GM12878 (cell line): ENCODE measurements around the gene EHBP1. TPM values are rescaled to one million over a fixed set of nuclear protein-coding genes. Genes with fewer than 3 reads are reported as not detected.

Experiments used
- ATAC-seq: fragments of 200-7000 bp; cut with Tn5 transposase; 3 replicates; pipeline ENCODE4 v1.9.1; 2020; ENCODE audit warnings: mild to moderate bottlenecking, moderate library complexity
- BruUV-seq: library from RNA; stranded (reverse); fragments of 400-500 nt; replicated peaks from 2 replicates; lab custom pipeline; 2021; lab: Mats Ljungman, UMichigan
- CTCF ChIA-PET: fragments of 300-600 bp; sonication (Branson Sonifier 250); formaldehyde crosslinking; extraction: SDS; loops from one replicate; lab custom pipeline; 2021; ENCODE audit warnings: inconsistent platforms; lab: Yijun Ruan, JAX
- POLR2A ChIA-PET: fragments of 350-600 bp; formaldehyde crosslinking; extraction: SDS; loops from one replicate; lab custom pipeline; 2021; ENCODE audit warnings: inconsistent platforms; lab: Charles Lee
- RAD21 ChIA-PET: fragments of 300-600 bp; sonication (Branson Sonifier 250); formaldehyde crosslinking; loops from one replicate; lab custom pipeline; 2023; ENCODE audit warnings: antibody characterized with exemption; ENCODE audit not compliant: unreplicated experiment; lab: Charles Lee
- SMC1A ChIA-PET: fragments of 300-600 bp; sonication (Branson Sonifier 250); formaldehyde crosslinking; loops from one replicate; lab custom pipeline; 2023; ENCODE audit not compliant: unreplicated experiment, uncharacterized antibody; lab: Charles Lee
- DNase-seq: peaks from one replicate; pipeline ENCODE4 v3.0.0-alpha.2; 2011; ENCODE audit warnings: low read depth, low spot score
- FAIRE-seq: peaks from 3 replicates; lab custom pipeline; 2011; peaks lifted over from hg19 to GRCh38; lab: Jason Lieb, UNC
- H2AFZ ChIP-seq: 2 replicates; pipeline ENCODE4 v1.6.0; 2011; ENCODE audit warnings: low read depth, low read length, control low read depth; ENCODE audit not compliant: control insufficient read depth
- H3K27ac ChIP-seq: 2 replicates; pipeline ENCODE4 v1.5.1; 2011; ENCODE audit warnings: control low read depth; ENCODE audit not compliant: control insufficient read depth, insufficient read depth
- H3K27me3 ChIP-seq, 2 experiments: replicated peaks in 1 of 2; 2 replicates each; pipeline versions ENCODE4 v1.6.0 to v1.6.1; 2011; ENCODE audit warnings: low read length in 1 of 2; ENCODE audit not compliant: control insufficient read depth in 2 of 2, insufficient read depth in 2 of 2
- H3K36me3 ChIP-seq, 2 experiments: 2 replicates each; pipeline ENCODE4 v1.5.1; 2011; ENCODE audit warnings: low read length in 1 of 2; ENCODE audit not compliant: control insufficient read depth in 2 of 2, insufficient read depth in 2 of 2
- H3K4me1 ChIP-seq: 2 replicates; pipeline ENCODE4 v1.6.1; 2011; ENCODE audit warnings: mild to moderate bottlenecking, low read length, moderate library complexity, mixed read lengths; ENCODE audit not compliant: control insufficient read depth, insufficient read depth
- H3K4me2 ChIP-seq: 2 replicates; pipeline ENCODE4 v1.6.0; 2011; ENCODE audit warnings: control low read depth; ENCODE audit not compliant: control insufficient read depth, insufficient read depth
- H3K4me3 ChIP-seq: fragments of 200-600 bp; sonication (generic); 2 replicates; pipeline ENCODE4 v1.5.1; 2016
- H3K79me2 ChIP-seq: 2 replicates; pipeline ENCODE4 v1.6.0; 2011; ENCODE audit warnings: low read length; ENCODE audit not compliant: control insufficient read depth, insufficient read depth
- H3K9ac ChIP-seq: 2 replicates; pipeline ENCODE4 v1.8.0; 2011; ENCODE audit warnings: low read length, control low read depth, mixed read lengths; ENCODE audit not compliant: control insufficient read depth, insufficient read depth
- H3K9me3 ChIP-seq: replicated peaks from 3 replicates; pipeline ENCODE4 v1.5.1; 2011; ENCODE audit warnings: mild to moderate bottlenecking, low read length; ENCODE audit not compliant: control insufficient read depth, insufficient read depth
- H4K20me1 ChIP-seq: 2 replicates; pipeline ENCODE4 v1.6.0; 2011; ENCODE audit not compliant: control insufficient read depth, insufficient read depth
- CHD1 ChIP-seq: IDR thresholded peaks from 2 replicates; pipeline ENCODE4 v1.6.1; 2012; ENCODE audit warnings: low read depth, low read length, improper control_type of control experiment
- CHD4 ChIP-seq: fragments of 200-600 bp; sonication (generic); IDR thresholded peaks from 2 replicates; pipeline ENCODE4 v1.6.1; 2016; ENCODE audit warnings: mild to moderate bottlenecking
- CTCF ChIP-seq, 3 experiments: IDR thresholded peaks in 2 of 3; conservative IDR thresholded peaks in 1 of 3; 2 replicates each; pipeline ENCODE4 v1.5.1; 2011; ENCODE audit warnings: low read depth in 3 of 3, low read length in 3 of 3, mild to moderate bottlenecking in 3 of 3, control low read depth in 2 of 3, moderate library complexity in 2 of 3, inconsistent platforms in 1 of 3, mixed read lengths in 1 of 3; ENCODE audit not compliant: control insufficient read depth in 2 of 3, insufficient read depth in 1 of 3; ENCODE audit errors: extremely low read depth in 1 of 3
- EP300 ChIP-seq, 2 experiments: fragments of 150-350 bp in 1 of 2; IDR thresholded peaks; 2 replicates each; pipeline ENCODE4 v1.6.1; 2011 to 2012; ENCODE audit warnings: low read depth in 2 of 2, low read length in 2 of 2, borderline replicate concordance in 1 of 2, improper control_type of control experiment in 1 of 2, inconsistent platforms in 1 of 2; ENCODE audit not compliant: control insufficient read depth in 1 of 2
- KLF5 ChIP-seq: fragments of 450-650 bp; IDR thresholded peaks from 2 replicates; pipeline ENCODE4 v1.6.1; 2014; ENCODE audit warnings: mild to moderate bottlenecking; ENCODE audit not compliant: partially characterized antibody
- NFYA ChIP-seq: IDR thresholded peaks from 2 replicates; pipeline ENCODE4 v1.6.1; 2011; ENCODE audit warnings: low read depth, mild to moderate bottlenecking, low read length, improper control_type of control experiment, borderline replicate concordance
- PML ChIP-seq: IDR thresholded peaks from 2 replicates; pipeline ENCODE4 v1.6.1; 2012; ENCODE audit warnings: low read length, inconsistent platforms
- POU2F2 ChIP-seq: IDR thresholded peaks from 3 replicates; pipeline ENCODE4 v1.6.1; 2011; ENCODE audit warnings: low read depth, mild to moderate bottlenecking, low read length, borderline replicate concordance
- RAD21 ChIP-seq: IDR thresholded peaks from 2 replicates; pipeline ENCODE4 v1.6.1; 2011; ENCODE audit warnings: mild to moderate bottlenecking, low read depth, low read length, moderate library complexity; ENCODE audit not compliant: insufficient read depth
- RFX5 ChIP-seq: IDR thresholded peaks from 2 replicates; pipeline ENCODE4 v1.6.1; 2011; ENCODE audit warnings: low read depth, low read length, improper control_type of control experiment
- RUNX3 ChIP-seq: IDR thresholded peaks from 2 replicates; pipeline ENCODE4 v1.6.1; 2012; ENCODE audit warnings: low read length, inconsistent platforms
- SKIL ChIP-seq: fragments of 450-650 bp; IDR thresholded peaks from 2 replicates; pipeline ENCODE4 v1.6.1; 2017; ENCODE audit warnings: mild to moderate bottlenecking, low read depth, inconsistent platforms; ENCODE audit not compliant: poor library complexity, severe bottlenecking
- SREBF2 ChIP-seq: IDR thresholded peaks from 2 replicates; pipeline ENCODE4 v1.6.1; 2012; ENCODE audit warnings: mild to moderate bottlenecking, low read length
- ZBTB11 ChIP-seq: fragments of 450-650 bp; formaldehyde crosslinking; IDR thresholded peaks from 2 replicates; pipeline ENCODE4 v1.5.0; 2022; ENCODE audit warnings: mild to moderate bottlenecking, missing genetic modification characterization
- ZNF622 ChIP-seq: fragments of 450-650 bp; IDR thresholded peaks from 2 replicates; pipeline ENCODE4 v1.6.1; 2017; ENCODE audit warnings: mild to moderate bottlenecking, inconsistent platforms
- in situ Hi-C: fragments of 300-500 bp; cut with MboI; formaldehyde crosslinking; loops from 9 replicates; pipeline ENCODE4 v1.14.3; 2018; ENCODE audit warnings: mixed read lengths
- intact Hi-C: fragments of 100-400 bp; cut with micrococcal nuclease; formaldehyde crosslinking; loops from one replicate; pipeline ENCODE4 v1.14.2; 2022; ENCODE audit not compliant: unreplicated experiment
- polyA plus RNA-seq, 11 experiments: library from polyadenylated mRNA; depleted of rRNA in 4 of 11; unstranded in 6 of 11; stranded (reverse) in 5 of 11; fragments of >200 nt; fragmentation: Nextera tagmentation in 4 of 11; fragmentation: Illumina TruSeq in 1 of 11; extraction: Ambion mirVana in 4 of 11; extraction: Trizol in 1 of 11; gene quantifications; 1 replicate in 1 of 11; 2 replicates in 10 of 11; pipeline versions ENCODE4 v1.2.1 to v1.2.3, GENCODE V29; 2011 to 2016; ENCODE audit warnings: inconsistent platforms in 2 of 11, missing spikeins in 2 of 11, low read depth in 1 of 11
- total RNA-seq, 4 experiments: library from RNA; depleted of rRNA in 3 of 4; stranded (reverse); fragments of >200 nt in 3 of 4; fragmentation: Illumina TruSeq in 1 of 4; extraction: Trizol in 1 of 4; gene quantifications; 2 replicates each; pipeline versions ENCODE4 v1.2.1 to v1.2.3, GENCODE V29; 2013 to 2021

The EHBP1 gene
- total and polyA plus RNA-seq, 10 of the 15 experiments (the other 5 are each of a cell fraction or from before 2014, with no cell fraction given): 5.7 to 26.1 (median 13.6) TPM

GRCh38 chr2:63001576-63001975 lies 296.1 kb downstream of the EHBP1 start:
- RAD21 ChIA-PET: interaction anchor here (1.4 kb wide), 1 partner anchor 10 kb away, joined by 3 read pairs; no protein-coding TSS in a partner anchor
- H3K4me1 ChIP-seq: no peaks in the 10 kb centered on the region
- no peaks in the 10 kb centered on the region for H3K27me3 ChIP-seq
- no peak overlapping the region for H3K9ac ChIP-seq
- no peaks in the 10 kb centered on the region for H3K9me3 ChIP-seq
- no peak for DNase-seq
- TF ChIP-seq NFYA (no peak), SREBF2 (no peak), CHD4 (no peak), POU2F2 (no peak), CHD1 (no peak), RFX5 (no peak), EP300 (IDR thresholded peaks at IDR 0.05; ENCODE audit: borderline replicate concordance in 1 of 2, control insufficient read depth in 1 of 2, low read depth in 2 of 2, low read length in 2 of 2) (no peak), SKIL (no peak), RAD21 (no peak), PML (no peak), RUNX3 (no peak), CTCF (IDR thresholded peaks at IDR 0.05 in 2 of 3, conservative IDR thresholded peaks at IDR 0.05 in 1 of 3; ENCODE audit: control insufficient read depth in 2 of 3, extremely low read depth in 1 of 3, insufficient read depth in 1 of 3, low read depth in 3 of 3, low read length in 3 of 3) (no peak), ZNF622 (no peak), KLF5 (no peak), ZBTB11 (CRISPR knock-in tag) (no peak)
- TF ChIP-seq, all 136 proteins: peak for 0
- in situ Hi-C loops: no loop called here
- Histone ChIP-seq H2AFZ (no peak overlapping the region), H3K36me3 (0 out of 4 replicates have a peak, but pooled peaks cover 0 to 3% of the 10 kb centered on the region in 2 experiments), H3K4me2 (no peak overlapping the region), H3K4me3 (no peak overlapping the region), H4K20me1 (no peaks in the 10 kb centered on the region), H3K27ac (no peak overlapping the region), H3K79me2 (no peaks in the 10 kb centered on the region)
- FAIRE-seq: no peak
- BruUV-seq: no TSS peak
- ChIA-PET SMC1A (interaction anchor here (1.4 kb wide), 1 partner anchor 11 kb away, joined by 6 read pairs; no protein-coding TSS in a partner anchor), CTCF (no interaction called here), POLR2A (no interaction called here)
- intact Hi-C loops: no loop called here
- ATAC-seq: no peak
